Ovary (tissue), 9 donors: ENCODE data around the gene ARHGAP10. TPM values are rescaled to one million over a fixed set of nuclear protein-coding genes. Genes with fewer than 3 reads are reported as not detected.

Source experiments
- DNase-seq, 5 donors: peaks; one replicate each; pipeline ENCODE4 v3.0.0-alpha.2; 2019 to 2020
- H3K27ac ChIP-seq, 2 donors: fragments of 200-600 bp; one replicate each; pipeline versions ENCODE4 v1.5.1 to v1.8.0; 2019 to 2022
- H3K27me3 ChIP-seq: fragments of 200-600 bp; one replicate; pipeline ENCODE4 v1.8.0; 2022
- H3K36me3 ChIP-seq: fragments of 200-600 bp; sonication (generic); one replicate; pipeline ENCODE4 v1.5.1; 2019
- H3K4me1 ChIP-seq: one replicate; pipeline ENCODE4 v1.8.1; 2013; ENCODE audit warnings: mild to moderate bottlenecking, moderate library complexity; ENCODE audit not compliant: insufficient read depth
- H3K4me3 ChIP-seq: fragments of 200-600 bp; sonication (generic); one replicate; pipeline ENCODE4 v1.5.1; 2017
- H3K9me3 ChIP-seq, 2 donors: fragments of 200-600 bp in 1 of 2; sonication (generic) in 1 of 2; one replicate each; pipeline versions ENCODE4 v1.5.1 to v1.8.1; 2013 to 2019; ENCODE audit warnings: mild to moderate bottlenecking in 1 of 2, moderate library complexity in 1 of 2
- EP300 ChIP-seq: sonication (generic); formaldehyde crosslinking; IDR thresholded peaks from one replicate; pipeline ENCODE4 v1.6.1; 2017; ENCODE audit warnings: antibody characterized with exemption
- POLR2A ChIP-seq: fragments of 450-650 bp; IDR thresholded peaks from one replicate; pipeline ENCODE4 v1.6.1; 2017; ENCODE audit warnings: antibody characterized with exemption, mild to moderate bottlenecking, moderate library complexity
- WGBS, 3 donors: extraction: QIAGEN DNeasy Blood & Tissue Kit in 1 of 3; methylation state at CpG; one replicate each; pipeline versions ENCODE4 v1.1.5 to v1.1.7; 2013 to 2017; 5-methylcytosine and 5-hydroxymethylcytosine counted together
- intact Hi-C, 4 donors: fragments of 100-400 bp; cut with DNase I; formaldehyde crosslinking; loops; one replicate each; pipeline versions ENCODE4 v1.11.0 to v1.15.1; 2022 to 2023
- polyA plus RNA-seq, 2 donors: library from polyadenylated mRNA; stranded (reverse); fragments of 200-250 nt in 1 of 2; fragments of 350-450 nt in 1 of 2; fragmentation: Illumina TruSeq in 1 of 2; extraction: RNeasy Lipid Tissue Mini Kit (QIAGEN cat#74804) in 1 of 2; gene quantifications; one replicate each; pipeline ENCODE4 v1.2.3, GENCODE V29; 2013 to 2014
- total RNA-seq, 7 donors: library from RNA; depleted of rRNA in 2 of 7; stranded (reverse); fragments of >200 nt in 2 of 7; fragmentation: NEBNext Ultra II Directional in 3 of 7; extraction: Animal tissue kit (Norgen Biotek cat#: 25700) in 3 of 7; gene quantifications; one replicate each; pipeline versions ENCODE4 v1.1.0 to v1.2.4, GENCODE V29; 2016 to 2023
- TF ChIP-seq, protein P1 (sequence below), 3 donors: fragments of 450-650 bp in 2 of 3; fragments of 200-600 bp in 1 of 3; IDR thresholded peaks; one replicate each; pipeline versions ENCODE4 v1.5.1 to v1.8.0; 2016 to 2022; ENCODE audit warnings: antibody characterized with exemption in 3 of 3, mild to moderate bottlenecking in 1 of 3
- donor health status: DM: no; HTN: no; CAD: no; lungs with moderate emphysema.
- donor health status: DM: no; HTN: no; CAD: no.
- donor health status: Bipolar disorder and iron deficiency.
- donor health status: DM: yes; HTN: yes; CAD: no.
- donor health status: DM: no; HTN: no; CAD: no.
- donor health status: DM: yes; HTN: yes; CAD: no.

ARHGAP10 gene
- total and polyA plus RNA-seq, 9 donors: 37.1 to 76.7 (median 63.8) TPM

DNA sequence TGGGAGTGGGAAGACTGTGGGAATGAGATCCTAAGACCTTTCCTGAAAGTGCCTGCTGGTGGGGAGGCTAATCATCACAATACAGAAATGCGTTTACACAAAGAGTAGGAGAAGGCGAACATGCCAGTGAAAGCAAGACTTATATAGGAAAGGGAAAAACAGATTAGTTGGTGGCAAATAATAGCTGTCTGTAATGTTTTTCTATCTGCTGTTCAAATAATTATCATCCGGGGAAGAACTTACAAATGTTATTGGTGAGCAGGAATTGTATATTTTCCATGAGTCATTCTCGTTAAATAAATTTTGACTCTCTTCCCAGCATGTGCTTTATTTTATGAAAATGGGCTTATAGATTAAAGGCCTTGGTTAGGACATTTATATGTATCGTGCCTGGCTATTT, 196.5 kb downstream of the ARHGAP10 start:
- Histone ChIP-seq H3K9me3 (no peaks in the 10 kb centered on the region), H3K27me3 (no peaks in the 10 kb centered on the region), H3K4me3 (no peak overlapping the region), H3K27ac (no peak overlapping the region), H3K36me3 (no peaks in the 10 kb centered on the region), H3K4me1 (no peaks in the 10 kb centered on the region)
- intact Hi-C loops: no loop called here
- WGBS, 3 donors: 66 to 78% (median 74%) methylated on average over 5 of the region's 5 CpGs
- no peak for TF ChIP-seq EP300
- TF ChIP-seq POLR2A: no peak
- TF ChIP-seq, protein P1, sequence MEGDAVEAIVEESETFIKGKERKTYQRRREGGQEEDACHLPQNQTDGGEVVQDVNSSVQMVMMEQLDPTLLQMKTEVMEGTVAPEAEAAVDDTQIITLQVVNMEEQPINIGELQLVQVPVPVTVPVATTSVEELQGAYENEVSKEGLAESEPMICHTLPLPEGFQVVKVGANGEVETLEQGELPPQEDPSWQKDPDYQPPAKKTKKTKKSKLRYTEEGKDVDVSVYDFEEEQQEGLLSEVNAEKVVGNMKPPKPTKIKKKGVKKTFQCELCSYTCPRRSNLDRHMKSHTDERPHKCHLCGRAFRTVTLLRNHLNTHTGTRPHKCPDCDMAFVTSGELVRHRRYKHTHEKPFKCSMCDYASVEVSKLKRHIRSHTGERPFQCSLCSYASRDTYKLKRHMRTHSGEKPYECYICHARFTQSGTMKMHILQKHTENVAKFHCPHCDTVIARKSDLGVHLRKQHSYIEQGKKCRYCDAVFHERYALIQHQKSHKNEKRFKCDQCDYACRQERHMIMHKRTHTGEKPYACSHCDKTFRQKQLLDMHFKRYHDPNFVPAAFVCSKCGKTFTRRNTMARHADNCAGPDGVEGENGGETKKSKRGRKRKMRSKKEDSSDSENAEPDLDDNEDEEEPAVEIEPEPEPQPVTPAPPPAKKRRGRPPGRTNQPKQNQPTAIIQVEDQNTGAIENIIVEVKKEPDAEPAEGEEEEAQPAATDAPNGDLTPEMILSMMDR (IDR thresholded peaks at IDR 0.05): no peak
- DNase-seq: no peak

DNA sequence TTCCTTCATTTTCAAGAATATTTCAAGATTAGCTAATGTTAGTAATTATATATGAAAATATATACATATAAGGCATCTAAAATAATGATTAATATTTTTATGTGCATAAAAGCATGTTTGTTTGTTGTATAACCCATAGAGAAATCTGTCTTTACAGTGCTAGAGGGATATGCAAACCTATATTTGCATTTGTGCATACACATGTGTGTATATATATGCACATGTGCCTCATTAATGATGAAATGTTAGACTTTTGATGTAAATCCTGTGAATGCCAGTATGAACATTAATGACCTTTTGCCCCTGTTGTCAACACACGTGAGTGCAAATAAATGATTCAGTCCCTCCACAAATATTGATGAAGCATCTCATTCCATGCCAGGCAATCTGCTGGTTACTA, 197.9 kb downstream of the ARHGAP10 start:
- Histone ChIP-seq H3K27me3 (no peaks in the 10 kb centered on the region), H3K4me3 (no peak overlapping the region), H3K36me3 (no peaks in the 10 kb centered on the region), H3K4me1 (no peaks in the 10 kb centered on the region), H3K27ac (no peak overlapping the region), H3K9me3 (no peaks in the 10 kb centered on the region)
- 76 to 88% (median 81%) methylated on average over 1 of the region's 1 CpG for WGBS, 3 donors
- DNase-seq: no peak
- intact Hi-C loops: no loop called here
- TF ChIP-seq, protein P1 (IDR thresholded peaks at IDR 0.05): no peak
- TF ChIP-seq EP300 (no peak), POLR2A (no peak)

DNA sequence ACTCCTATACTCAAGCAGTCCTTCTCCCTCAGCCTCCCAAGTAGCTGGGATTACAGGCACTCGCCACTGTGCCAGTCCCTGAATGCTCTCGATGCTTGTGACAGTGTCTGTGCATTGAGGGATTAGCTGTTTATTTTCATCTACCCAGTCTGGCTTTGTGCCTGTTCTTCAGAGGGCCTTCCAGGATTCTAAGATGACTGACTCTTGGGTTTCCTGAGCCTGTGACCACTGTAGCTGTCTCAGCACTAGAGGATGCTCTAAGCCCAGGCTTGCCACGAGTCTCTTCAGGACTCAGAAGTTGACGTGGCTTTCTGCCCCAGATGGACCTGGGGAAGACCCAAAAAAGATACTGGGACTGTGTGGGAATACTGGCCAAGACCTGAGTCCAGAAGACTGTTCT, 201.4 kb downstream of the ARHGAP10 start:
- TF ChIP-seq EP300: no peak
- no peak for TF ChIP-seq POLR2A
- TF ChIP-seq, protein P1 (IDR thresholded peaks at IDR 0.05): no peak
- Histone ChIP-seq H3K36me3 (no peaks in the 10 kb centered on the region), H3K27me3 (no peaks in the 10 kb centered on the region), H3K9me3 (no peaks in the 10 kb centered on the region), H3K27ac (no peak overlapping the region), H3K4me1 (no peaks in the 10 kb centered on the region), H3K4me3 (no peak overlapping the region)
- 77 to 91% (median 88%) methylated on average over 4 of the region's 4 CpGs for WGBS, 3 donors
- DNase-seq: no peak
- intact Hi-C loops: no loop called here

DNA sequence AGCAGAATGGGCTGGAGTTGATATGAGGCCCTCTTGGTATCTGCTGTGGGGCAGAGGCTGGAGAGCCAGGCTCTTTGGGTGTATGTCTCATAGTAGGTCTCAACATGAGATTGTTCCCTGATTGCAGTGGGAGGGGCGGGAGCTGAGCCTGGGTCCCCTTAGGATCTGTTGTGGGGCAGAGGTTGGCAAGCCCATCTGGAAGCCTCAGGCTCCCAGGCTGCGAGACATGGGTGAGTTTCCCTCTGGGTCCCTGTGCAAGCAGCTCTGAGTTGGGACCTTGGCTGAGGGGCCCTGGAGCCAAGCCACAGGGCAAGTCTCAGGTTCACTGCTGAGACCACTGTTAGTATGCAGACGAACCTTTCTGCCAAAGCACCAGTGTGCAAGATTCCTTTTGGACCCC, 201.9 kb downstream of the ARHGAP10 start:
- Histone ChIP-seq H3K27ac (no peak overlapping the region), H3K27me3 (no peaks in the 10 kb centered on the region), H3K9me3 (no peaks in the 10 kb centered on the region), H3K4me1 (no peaks in the 10 kb centered on the region), H3K4me3 (no peak overlapping the region), H3K36me3 (no peaks in the 10 kb centered on the region)
- intact Hi-C loops: no loop called here
- TF ChIP-seq POLR2A: no peak
- TF ChIP-seq EP300: no peak
- TF ChIP-seq, protein P1 (IDR thresholded peaks at IDR 0.05): no peak
- no peak for DNase-seq
- 91 to 96% (median 92%) methylated on average over 3 of the region's 3 CpGs for WGBS, 3 donors

DNA sequence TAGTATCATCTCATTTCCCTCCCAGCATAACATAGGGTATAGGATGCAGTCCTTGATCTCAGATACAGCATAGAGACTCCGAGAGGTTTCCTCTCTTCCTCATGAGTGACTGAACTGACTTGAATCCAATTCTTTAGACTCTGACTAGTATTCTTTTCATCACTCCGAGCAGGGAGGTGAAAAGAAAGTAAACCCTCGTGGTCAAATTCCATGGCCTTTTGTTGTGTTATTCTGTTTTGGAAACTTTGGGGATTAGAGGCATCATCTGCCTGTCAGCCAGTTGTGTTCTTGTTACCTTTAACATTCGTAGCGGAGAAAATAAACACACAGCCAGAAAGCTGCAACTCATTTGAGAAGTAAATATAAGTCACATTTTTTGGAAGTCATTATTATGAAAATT, 206.6 kb downstream of the ARHGAP10 start:
- no peak for DNase-seq
- Histone ChIP-seq H3K4me3 (no peak overlapping the region), H3K27me3 (no peaks in the 10 kb centered on the region), H3K36me3 (no peaks in the 10 kb centered on the region), H3K4me1 (no peaks in the 10 kb centered on the region), H3K27ac (no peak overlapping the region), H3K9me3 (no peaks in the 10 kb centered on the region)
- TF ChIP-seq POLR2A (no peak), EP300 (no peak)
- TF ChIP-seq, protein P1 (IDR thresholded peaks at IDR 0.05): no peak
- intact Hi-C loops: no loop called here
- WGBS, 3 donors: 41 to 56% (median 41%) methylated on average over 5 of the region's 5 CpGs
